H1 (cell line): Measurements from ENCODE around the gene DISC1. TPM values are rescaled to one million over a fixed set of nuclear protein-coding genes. Genes with fewer than 3 reads are reported as not detected.

Experiments
- CTCF ChIA-PET: fragments of 300-600 bp; sonication (Branson Sonifier 250); formaldehyde crosslinking; loops from one replicate; lab custom pipeline; 2021; ENCODE audit not compliant: partially characterized antibody; lab: Charles Lee
- POLR2A ChIA-PET: fragments of 300-600 bp; sonication (Branson Sonifier 250); formaldehyde crosslinking; loops from one replicate; lab custom pipeline; 2021; ENCODE audit warnings: inconsistent platforms; ENCODE audit not compliant: partially characterized antibody; lab: Charles Lee
- DNase-seq, 2 experiments: peaks; one replicate each; pipeline versions ENCODE4 v3.0.0 to v3.0.0-alpha.2; 2010 to 2022; ENCODE audit warnings: low spot score in 2 of 2, low read depth in 1 of 2, mixed read lengths in 1 of 2
- FAIRE-seq: peaks from 2 replicates; lab custom pipeline; 2011; peaks lifted over from hg19 to GRCh38; lab: Jason Lieb, UNC
- H2AFZ ChIP-seq: 2 replicates; pipeline ENCODE4 v1.8.1; 2012; ENCODE audit warnings: low read length, inconsistent platforms
- H2AK5ac ChIP-seq: 2 replicates; pipeline ENCODE4 v1.6.1; 2013; ENCODE audit warnings: low read depth, low read length
- H2BK120ac ChIP-seq: replicated peaks from 2 replicates; pipeline ENCODE3; 2013; ENCODE audit warnings: low read depth, low read length, inconsistent platforms
- H2BK12ac ChIP-seq: 2 replicates; pipeline ENCODE4 v1.6.1; 2013; ENCODE audit warnings: low read depth, low read length
- H2BK15ac ChIP-seq: 2 replicates; pipeline ENCODE4 v1.6.1; 2013; ENCODE audit warnings: low read length
- H2BK20ac ChIP-seq: 2 replicates; pipeline ENCODE4 v1.6.1; 2013; ENCODE audit warnings: low read length
- H2BK5ac ChIP-seq: 2 replicates; pipeline ENCODE4 v1.6.1; 2013; ENCODE audit warnings: low read depth, low read length
- H3K14ac ChIP-seq: 2 replicates; pipeline ENCODE4 v1.6.1; 2013; ENCODE audit warnings: inconsistent platforms; ENCODE audit not compliant: insufficient read length
- H3K18ac ChIP-seq: 2 replicates; pipeline ENCODE4 v1.6.1; 2013; ENCODE audit warnings: low read length; ENCODE audit errors: extremely low read depth
- H3K23ac ChIP-seq: 2 replicates; pipeline ENCODE4 v1.6.1; 2013; ENCODE audit warnings: inconsistent platforms; ENCODE audit not compliant: insufficient read length
- H3K23me2 ChIP-seq: 2 replicates; pipeline ENCODE4 v1.6.1; 2013; ENCODE audit warnings: low read depth, low read length
- H3K27ac ChIP-seq: 2 replicates; pipeline ENCODE4 v1.6.1; 2011; ENCODE audit warnings: low read depth, low read length, inconsistent platforms
- H3K27me3 ChIP-seq, 4 experiments: replicated peaks in 1 of 4; 1 replicate in 1 of 4; 2 replicates in 3 of 4; pipeline versions ENCODE4 v1.6.1 to v1.8.1; 2011 to 2013; ENCODE audit warnings: low read length in 3 of 4, mild to moderate bottlenecking in 3 of 4, inconsistent platforms in 2 of 4, mixed read lengths in 2 of 4, moderate library complexity in 1 of 4; ENCODE audit not compliant: control insufficient read depth in 3 of 4, insufficient read depth in 3 of 4; ENCODE audit errors: extremely low read depth in 1 of 4
- H3K36me3 ChIP-seq, 4 experiments: 2 replicates each; pipeline versions ENCODE4 v1.6.1 to v1.8.1; 2011 to 2013; ENCODE audit warnings: mild to moderate bottlenecking in 4 of 4, low read length in 3 of 4, moderate library complexity in 2 of 4, control low read depth in 1 of 4, inconsistent platforms in 1 of 4; ENCODE audit not compliant: insufficient read depth in 4 of 4, control insufficient read depth in 2 of 4
- H3K4ac ChIP-seq: replicated peaks from 2 replicates; pipeline ENCODE3; 2013; ENCODE audit warnings: low read length, low read depth, mixed read lengths, inconsistent platforms; ENCODE audit not compliant: insufficient read length
- H3K4me1 ChIP-seq, 4 experiments: replicated peaks in 1 of 4; 1 replicate in 1 of 4; 2 replicates in 3 of 4; pipeline versions ENCODE4 v1.6.1 to v1.8.1; 2011 to 2013; ENCODE audit warnings: low read length in 3 of 4, inconsistent platforms in 2 of 4, mixed read lengths in 1 of 4; ENCODE audit not compliant: insufficient read depth in 4 of 4, control insufficient read depth in 3 of 4
- H3K4me2 ChIP-seq, 2 experiments: 2 replicates each; pipeline versions ENCODE4 v1.6.1 to v1.8.1; 2011 to 2013; ENCODE audit warnings: low read depth in 2 of 2, low read length in 2 of 2, control low read depth in 1 of 2, inconsistent platforms in 1 of 2, mild to moderate bottlenecking in 1 of 2; ENCODE audit not compliant: insufficient read depth in 1 of 2
- H3K4me3 ChIP-seq, 4 experiments: fragments of 200-600, 300-600 bp in 1 of 4; sonication (generic), shearing (Covaris generic), sonication (Bioruptor Twin) in 1 of 4; 2 replicates each; pipeline versions ENCODE4 v1.5.1 to v1.8.1; 2011 to 2016; ENCODE audit warnings: low read length in 4 of 4, low read depth in 3 of 4, control low read depth in 2 of 4, inconsistent platforms in 2 of 4, mild to moderate bottlenecking in 2 of 4, mixed read lengths in 1 of 4, moderate library complexity in 1 of 4; ENCODE audit not compliant: insufficient read depth in 2 of 4; ENCODE audit errors: extremely low read depth in 1 of 4
- H3K56ac ChIP-seq: replicated peaks from 2 replicates; pipeline ENCODE3; 2013; ENCODE audit warnings: low read depth, mild to moderate bottlenecking, mixed read lengths, low read length, inconsistent platforms; ENCODE audit not compliant: insufficient read length
- H3K79me1 ChIP-seq: 2 replicates; pipeline ENCODE4 v1.6.1; 2013; ENCODE audit warnings: low read depth, low read length, control low read depth
- H3K79me2 ChIP-seq, 2 experiments: 2 replicates each; pipeline versions ENCODE4 v1.6.1 to v1.8.1; 2012 to 2013; ENCODE audit warnings: low read length in 2 of 2, mild to moderate bottlenecking in 2 of 2, inconsistent platforms in 1 of 2; ENCODE audit not compliant: insufficient read depth in 2 of 2, control insufficient read depth in 1 of 2
- H3K9ac ChIP-seq, 4 experiments: replicated peaks in 1 of 4; 1 replicate in 1 of 4; 2 replicates in 3 of 4; pipeline versions ENCODE4 v1.6.1 to v1.8.1; 2011 to 2013; ENCODE audit warnings: low read depth in 3 of 4, low read length in 3 of 4, control low read depth in 2 of 4, mild to moderate bottlenecking in 2 of 4, moderate library complexity in 2 of 4, inconsistent platforms in 1 of 4; ENCODE audit errors: extremely low read depth in 1 of 4
- H3K9me3 ChIP-seq, 2 experiments: 2 replicates each; pipeline versions ENCODE4 v1.6.1 to v1.8.1; 2012 to 2013; ENCODE audit warnings: mild to moderate bottlenecking in 2 of 2, moderate library complexity in 2 of 2, control low read depth in 1 of 2, inconsistent platforms in 1 of 2, low read depth in 1 of 2, low read length in 1 of 2, mixed read lengths in 1 of 2; ENCODE audit not compliant: insufficient read depth in 2 of 2
- H4K20me1 ChIP-seq, 2 experiments: replicated peaks in 1 of 2; 2 replicates each; pipeline versions ENCODE3 to v1.8.1; 2011 to 2013; ENCODE audit warnings: inconsistent platforms in 2 of 2, low read length in 2 of 2, mild to moderate bottlenecking in 1 of 2; ENCODE audit not compliant: insufficient read depth in 2 of 2, control insufficient read depth in 1 of 2
- H4K5ac ChIP-seq: 2 replicates; pipeline ENCODE4 v1.6.1; 2013; ENCODE audit warnings: low read length, low read depth, mixed read lengths, inconsistent platforms; ENCODE audit not compliant: insufficient read length
- H4K8ac ChIP-seq: 2 replicates; pipeline ENCODE4 v1.8.0; 2013; ENCODE audit warnings: mild to moderate bottlenecking, moderate library complexity, low read length, inconsistent platforms; ENCODE audit not compliant: insufficient read depth; ENCODE audit errors: extremely low read depth
- H4K91ac ChIP-seq: replicated peaks from 2 replicates; pipeline ENCODE3; 2013; ENCODE audit warnings: low read length, mixed read lengths, inconsistent platforms; ENCODE audit not compliant: insufficient read length
- ASH2L ChIP-seq: fragments of 200-600, 300-600 bp; sonication (generic); IDR thresholded peaks from one replicate; pipeline ENCODE4 v1.7.1; 2017; ENCODE audit warnings: low read length
- BACH1 ChIP-seq: IDR thresholded peaks from 2 replicates; pipeline ENCODE4 v1.6.1; 2012; ENCODE audit warnings: low read length, improper control_type of control experiment
- CEBPB ChIP-seq: IDR thresholded peaks from 2 replicates; pipeline ENCODE4 v1.6.1; 2012; ENCODE audit warnings: low read depth, low read length
- CHD1 ChIP-seq: IDR thresholded peaks from 2 replicates; pipeline ENCODE4 v1.6.1; 2012; ENCODE audit warnings: low read depth, low read length, improper control_type of control experiment
- CHD2 ChIP-seq: IDR thresholded peaks from 2 replicates; pipeline ENCODE4 v1.6.1; 2012; ENCODE audit warnings: low read length, improper control_type of control experiment
- EGR1 ChIP-seq: IDR thresholded peaks from 2 replicates; pipeline ENCODE4 v1.6.1; 2011; ENCODE audit warnings: low read depth, low read length, borderline replicate concordance
- PHF8 ChIP-seq: fragments of 200-600 bp; sonication (generic); conservative IDR thresholded peaks from 2 replicates; pipeline ENCODE4 v1.7.1; 2012; ENCODE audit warnings: low read depth, mild to moderate bottlenecking, inconsistent platforms, low read length, moderate library complexity
- POLR2A ChIP-seq, 2 experiments: IDR thresholded peaks; 1 replicate in 1 of 2; 2 replicates in 1 of 2; pipeline ENCODE4 v1.6.1; 2011; ENCODE audit warnings: low read depth in 2 of 2, low read length in 2 of 2, mild to moderate bottlenecking in 2 of 2; ENCODE audit errors: control extremely low read depth in 1 of 2
- SIN3A ChIP-seq, 2 experiments: IDR thresholded peaks in 1 of 2; conservative IDR thresholded peaks in 1 of 2; 2 replicates each; pipeline ENCODE4 v1.6.1; 2011 to 2012; ENCODE audit warnings: low read length in 2 of 2, improper control_type of control experiment in 1 of 2, low read depth in 1 of 2, mild to moderate bottlenecking in 1 of 2
- SUZ12 ChIP-seq: fragments of 200-600 bp; sonication (generic); IDR thresholded peaks from 2 replicates; pipeline ENCODE4 v1.6.1; 2012; ENCODE audit warnings: mild to moderate bottlenecking, inconsistent platforms, low read length, moderate library complexity, mixed read lengths
- TAF1 ChIP-seq: IDR thresholded peaks from 2 replicates; pipeline ENCODE4 v1.6.1; 2011; ENCODE audit warnings: mild to moderate bottlenecking, low read depth, low read length
- TBP ChIP-seq: IDR thresholded peaks from 2 replicates; pipeline ENCODE4 v1.6.1; 2011; ENCODE audit warnings: low read depth, low read length, improper control_type of control experiment
- ZNF274 ChIP-seq: IDR thresholded peaks from 2 replicates; pipeline ENCODE4 v1.7.0; 2012; ENCODE audit warnings: low read length, borderline replicate concordance; ENCODE audit errors: extremely low read depth
- polyA plus RNA-seq, 7 experiments: library from polyadenylated mRNA; depleted of rRNA in 3 of 7; stranded (reverse) in 5 of 7; unstranded in 2 of 7; fragments of >200 nt in 5 of 7; fragments of 200-250 nt in 2 of 7; gene quantifications; 1 replicate in 5 of 7; 2 replicates in 1 of 7; 4 replicates in 1 of 7; pipeline versions ENCODE4 v1.2.1 to v1.2.3, GENCODE V29; 2011 to 2013; ENCODE audit warnings: missing spikeins in 2 of 7, mixed read lengths in 2 of 7
- total RNA-seq: library from RNA; stranded (reverse); fragmentation: NEBNext Ultra II Directional; extraction: Animal tissue kit (Norgen Biotek cat#: 25700); gene quantifications from 2 replicates; pipeline ENCODE4 v1.2.1, GENCODE V29; 2021
- TF ChIP-seq, protein P1 (sequence below), 3 experiments: IDR thresholded peaks; 1 replicate in 2 of 3; 2 replicates in 1 of 3; pipeline versions ENCODE4 v1.5.1 to v1.6.1; 2011; ENCODE audit warnings: low read length in 3 of 3, mild to moderate bottlenecking in 3 of 3, inconsistent platforms in 2 of 3, low read depth in 1 of 3, moderate library complexity in 1 of 3; ENCODE audit not compliant: insufficient read depth in 1 of 3; ENCODE audit errors: control extremely low read depth in 1 of 3

DISC1 gene
- total and polyA plus RNA-seq, 2 of the 8 experiments (the other 6 are each of a cell fraction or from before 2014, with no cell fraction given) = 1.1 to 3.5 TPM

DNA sequence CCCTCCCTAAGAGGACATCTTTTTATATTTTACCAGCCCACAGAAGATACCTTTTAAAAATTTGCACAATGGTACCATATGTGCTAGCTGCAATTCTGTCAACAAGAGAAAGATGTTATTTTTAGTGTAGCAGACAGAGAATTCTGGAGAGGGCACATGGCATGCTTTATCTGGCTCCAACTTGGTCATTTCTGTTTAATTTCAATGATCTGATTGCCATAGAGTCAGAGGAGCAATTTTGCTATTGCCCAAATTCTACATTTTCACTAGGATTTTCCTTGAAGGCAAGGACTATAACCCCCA, 17.3 kb downstream of the DISC1 start:
- H3K4me3 ChIP-seq = no peak overlapping the region
- no peak overlapping the region for H3K56ac ChIP-seq
- no peak overlapping the region for H3K4me2 ChIP-seq
- H3K79me2 ChIP-seq = no peaks in the 10 kb centered on the region
- no peaks in the 10 kb centered on the region for H3K36me3 ChIP-seq
- H4K20me1 ChIP-seq = peaks cover 0 to 1% of the 10 kb centered on the region in 2 experiments
- H2AFZ ChIP-seq = no peak overlapping the region
- no peak overlapping the region for H3K9ac ChIP-seq
- ChIA-PET CTCF (interaction anchor here (4.9 kb wide), 1 partner anchor 48 kb away, joined by 13 read pairs; no protein-coding TSS in a partner anchor), POLR2A (no interaction called here)
- no peak overlapping the region for H3K4ac ChIP-seq
- H3K79me1 ChIP-seq = no peaks in the 10 kb centered on the region
- H4K5ac ChIP-seq = no peak overlapping the region
- H2BK15ac ChIP-seq = no peak overlapping the region
- no peaks in the 10 kb centered on the region for H3K4me1 ChIP-seq
- H3K23ac ChIP-seq = no peak overlapping the region
- no peaks in the 10 kb centered on the region for H3K23me2 ChIP-seq
- H2BK20ac ChIP-seq = no peak overlapping the region
- H4K8ac ChIP-seq = no peak overlapping the region
- H4K91ac ChIP-seq = no peak overlapping the region
- H3K27me3 ChIP-seq = no peaks in the 10 kb centered on the region
- no peak overlapping the region for H2BK12ac ChIP-seq
- H3K27ac ChIP-seq = no peak overlapping the region
- DNase-seq (no peak), FAIRE-seq (no peak)
- peaks cover 0 to 3% of the 10 kb centered on the region in 2 experiments; a peak in 1 of 4 replicates for H3K9me3 ChIP-seq
- no peak overlapping the region for H2BK5ac ChIP-seq
- no peak overlapping the region for H3K18ac ChIP-seq
- no peak overlapping the region for H3K14ac ChIP-seq
- no peak overlapping the region for H2AK5ac ChIP-seq
- H2BK120ac ChIP-seq = no peak overlapping the region
- TF ChIP-seq ASH2L (no peak), BACH1 (no peak), EGR1 (no peak), PHF8 (no peak), SIN3A (conservative IDR thresholded peaks at IDR 0.05 in 1 of 2, IDR thresholded peaks at IDR 0.05 in 1 of 2; ENCODE audit: low read depth in 1 of 2, low read length in 2 of 2) (no peak), TAF1 (no peak), CEBPB (no peak), ZNF274 (no peak), POLR2A (IDR thresholded peaks at IDR 0.05; ENCODE audit: control extremely low read depth in 1 of 2, low read depth in 2 of 2, low read length in 2 of 2) (no peak), TBP (no peak), CHD2 (no peak), SUZ12 (no peak), CHD1 (no peak)
- TF ChIP-seq, protein P1, sequence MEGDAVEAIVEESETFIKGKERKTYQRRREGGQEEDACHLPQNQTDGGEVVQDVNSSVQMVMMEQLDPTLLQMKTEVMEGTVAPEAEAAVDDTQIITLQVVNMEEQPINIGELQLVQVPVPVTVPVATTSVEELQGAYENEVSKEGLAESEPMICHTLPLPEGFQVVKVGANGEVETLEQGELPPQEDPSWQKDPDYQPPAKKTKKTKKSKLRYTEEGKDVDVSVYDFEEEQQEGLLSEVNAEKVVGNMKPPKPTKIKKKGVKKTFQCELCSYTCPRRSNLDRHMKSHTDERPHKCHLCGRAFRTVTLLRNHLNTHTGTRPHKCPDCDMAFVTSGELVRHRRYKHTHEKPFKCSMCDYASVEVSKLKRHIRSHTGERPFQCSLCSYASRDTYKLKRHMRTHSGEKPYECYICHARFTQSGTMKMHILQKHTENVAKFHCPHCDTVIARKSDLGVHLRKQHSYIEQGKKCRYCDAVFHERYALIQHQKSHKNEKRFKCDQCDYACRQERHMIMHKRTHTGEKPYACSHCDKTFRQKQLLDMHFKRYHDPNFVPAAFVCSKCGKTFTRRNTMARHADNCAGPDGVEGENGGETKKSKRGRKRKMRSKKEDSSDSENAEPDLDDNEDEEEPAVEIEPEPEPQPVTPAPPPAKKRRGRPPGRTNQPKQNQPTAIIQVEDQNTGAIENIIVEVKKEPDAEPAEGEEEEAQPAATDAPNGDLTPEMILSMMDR (IDR thresholded peaks at IDR 0.05; ENCODE audit: control extremely low read depth in 1 of 3, insufficient read depth in 1 of 3, low read depth in 1 of 3, low read length in 3 of 3) = no peak
